ENCODE data around the gene REEP1.

REEP1 gene

GRCh38 chr2:86338778-86339295, 1.4 kb upstream of the REEP1 start:
- no peak for TF ChIP-seq CTCF (IDR thresholded peaks at IDR 0.05; ENCODE audit: borderline replicate concordance, control extremely low read depth, extremely low read depth, insufficient read depth, missing control alignments)
- in situ Hi-C loops (cut with MboI; ENCODE audit: low sequenced_read_pairs, unreplicated experiment): no loop called here

GRCh38 chr2:86336675-86337243, 667 bp downstream of the REEP1 start:
- in situ Hi-C loops (cut with MboI; ENCODE audit: low sequenced_read_pairs, unreplicated experiment): no loop called here
- TF ChIP-seq CTCF (IDR thresholded peaks at IDR 0.05; ENCODE audit: borderline replicate concordance, control extremely low read depth, extremely low read depth, insufficient read depth, missing control alignments): no peak
- DNase-seq (ENCODE audit: low spot score): no peak

More at GRCh38 chr2:86338778-86339295, 1.4 kb upstream of the REEP1 start:
- DNase-seq (ENCODE audit: low spot score): no peak

GRCh38 chr2:86335865-86336674, 1.4 kb downstream of the REEP1 start:
- no peak for DNase-seq (ENCODE audit: low spot score)
- in situ Hi-C loops (cut with MboI; ENCODE audit: low sequenced_read_pairs, unreplicated experiment): no loop called here
- no peak for TF ChIP-seq CTCF (IDR thresholded peaks at IDR 0.05; ENCODE audit: borderline replicate concordance, control extremely low read depth, extremely low read depth, insufficient read depth, missing control alignments)

- no peak for TF ChIP-seq CTCF (IDR thresholded peaks at IDR 0.05; ENCODE audit: borderline replicate concordance, control extremely low read depth, extremely low read depth, insufficient read depth, missing control alignments)
- DNase-seq (ENCODE audit: low spot score): no peak
- in situ Hi-C loops (cut with MboI; ENCODE audit: low sequenced_read_pairs, unreplicated experiment): no loop called here
Measured at GRCh38 chr2:86333378-86333777, 4.0 kb downstream of the REEP1 start.

- no peak for DNase-seq (ENCODE audit: low spot score)
- TF ChIP-seq CTCF (IDR thresholded peaks at IDR 0.05; ENCODE audit: borderline replicate concordance, control extremely low read depth, extremely low read depth, insufficient read depth, missing control alignments): no peak
- in situ Hi-C loops (cut with MboI; ENCODE audit: low sequenced_read_pairs, unreplicated experiment): no loop called here
Measured at GRCh38 chr2:86332654-86333053, 4.8 kb downstream of the REEP1 start.

- no peak for DNase-seq (ENCODE audit: low spot score)
- TF ChIP-seq CTCF (IDR thresholded peaks at IDR 0.05; ENCODE audit: borderline replicate concordance, control extremely low read depth, extremely low read depth, insufficient read depth, missing control alignments): no peak
- in situ Hi-C loops (cut with MboI; ENCODE audit: low sequenced_read_pairs, unreplicated experiment): no loop called here
Measured at GRCh38 chr2:86331384-86331783, 6.0 kb downstream of the REEP1 start.

All from GM13976 (cell line).